H9 (cell line): ENCODE data around the gene MAPKAP1. TPM values are rescaled to one million over a fixed set of nuclear protein-coding genes. Genes with fewer than 3 reads are reported as not detected.

Experiments used
- DNase-seq: peaks from one replicate; pipeline ENCODE4 v3.0.0-alpha.2; 2017
- H2AFZ ChIP-seq: one replicate; pipeline ENCODE4 v1.6.1; 2013; ENCODE audit warnings: mild to moderate bottlenecking, low read length, control low read depth, moderate library complexity
- H2AK5ac ChIP-seq: 2 replicates; pipeline ENCODE4 v1.6.1; 2013; ENCODE audit warnings: low read length, control low read depth, mixed read lengths; ENCODE audit not compliant: insufficient read length
- H2BK120ac ChIP-seq: one replicate; pipeline ENCODE4 v1.6.1; 2013; ENCODE audit warnings: low read depth, mild to moderate bottlenecking, low read length, control low read depth, inconsistent platforms; ENCODE audit not compliant: poor library complexity, severe bottlenecking
- H2BK12ac ChIP-seq: 2 replicates; pipeline ENCODE4 v1.6.1; 2013; ENCODE audit warnings: low read length, control low read depth, mixed read lengths, low read depth; ENCODE audit not compliant: insufficient read length
- H2BK15ac ChIP-seq: 2 replicates; pipeline ENCODE4 v1.6.1; 2013; ENCODE audit warnings: low read depth, low read length, control low read depth
- H2BK20ac ChIP-seq: one replicate; pipeline ENCODE4 v1.6.1; 2013; ENCODE audit warnings: low read depth, mild to moderate bottlenecking, low read length, control low read depth, inconsistent platforms; ENCODE audit not compliant: poor library complexity, severe bottlenecking
- H2BK5ac ChIP-seq: 2 replicates; pipeline ENCODE4 v1.6.1; 2013; ENCODE audit warnings: low read length, control low read depth, mixed read lengths; ENCODE audit not compliant: insufficient read length
- H3K14ac ChIP-seq: 2 replicates; pipeline ENCODE4 v1.6.1; 2013; ENCODE audit warnings: low read length, control low read depth; ENCODE audit not compliant: insufficient read depth
- H3K18ac ChIP-seq: 2 replicates; pipeline ENCODE4 v1.6.1; 2013; ENCODE audit warnings: low read depth, mild to moderate bottlenecking, mixed read lengths, low read length, control low read depth; ENCODE audit not compliant: insufficient read length
- H3K23ac ChIP-seq: 2 replicates; pipeline ENCODE4 v1.6.1; 2013; ENCODE audit warnings: low read length, control low read depth, mixed read lengths, low read depth; ENCODE audit not compliant: insufficient read length
- H3K23me2 ChIP-seq: 2 replicates; pipeline ENCODE4 v1.6.1; 2013; ENCODE audit warnings: low read depth, mild to moderate bottlenecking, mixed read lengths, low read length, control low read depth; ENCODE audit not compliant: insufficient read length, poor library complexity, severe bottlenecking
- H3K27ac ChIP-seq: 2 replicates; pipeline ENCODE4 v1.5.1; 2013; ENCODE audit warnings: low read length, control low read depth, mixed read lengths, low read depth; ENCODE audit not compliant: insufficient read length
- H3K27me3 ChIP-seq: 2 replicates; pipeline ENCODE4 v1.6.1; 2013; ENCODE audit warnings: low read length, control low read depth, inconsistent platforms; ENCODE audit not compliant: insufficient read depth
- H3K4ac ChIP-seq: 2 replicates; pipeline ENCODE4 v1.6.1; 2013; ENCODE audit warnings: low read depth, mild to moderate bottlenecking, control low read depth, inconsistent platforms, low read length, moderate library complexity
- H3K4me1 ChIP-seq: 2 replicates; pipeline ENCODE4 v1.6.1; 2013; ENCODE audit warnings: low read length, control low read depth, inconsistent platforms; ENCODE audit not compliant: insufficient read depth
- H3K4me2 ChIP-seq: 2 replicates; pipeline ENCODE4 v1.6.1; 2013; ENCODE audit warnings: low read length, control low read depth, mixed read lengths; ENCODE audit not compliant: insufficient read length, insufficient read depth
- H3K56ac ChIP-seq: 2 replicates; pipeline ENCODE4 v1.6.1; 2013; ENCODE audit warnings: low read depth, mild to moderate bottlenecking, mixed read lengths, low read length, control low read depth; ENCODE audit not compliant: insufficient read length
- H3K79me1 ChIP-seq: 2 replicates; pipeline ENCODE4 v1.6.1; 2013; ENCODE audit warnings: low read depth, mild to moderate bottlenecking, moderate library complexity, low read length, control low read depth, inconsistent platforms; ENCODE audit not compliant: insufficient read depth, poor library complexity, severe bottlenecking
- H3K79me2 ChIP-seq: 2 replicates; pipeline ENCODE4 v1.6.1; 2013; ENCODE audit warnings: low read length, control low read depth, inconsistent platforms; ENCODE audit not compliant: insufficient read depth
- H3K9ac ChIP-seq: 2 replicates; pipeline ENCODE4 v1.6.1; 2013; ENCODE audit warnings: low read length, control low read depth, mixed read lengths; ENCODE audit not compliant: insufficient read length; ENCODE audit errors: extremely low read depth
- H3K9me3 ChIP-seq: one replicate; pipeline ENCODE4 v1.6.1; 2013; ENCODE audit warnings: low read depth, low read length, inconsistent platforms; ENCODE audit not compliant: control insufficient read depth
- H3T11ph ChIP-seq: one replicate; pipeline ENCODE4 v1.6.1; 2013; ENCODE audit warnings: mild to moderate bottlenecking, low read length, control low read depth, inconsistent platforms
- H4K20me1 ChIP-seq: one replicate; pipeline ENCODE4 v1.6.1; 2013; ENCODE audit not compliant: control insufficient read depth, insufficient read length, insufficient read depth
- H4K5ac ChIP-seq: 2 replicates; pipeline ENCODE4 v1.6.1; 2013; ENCODE audit warnings: low read depth, mild to moderate bottlenecking, mixed read lengths, low read length, control low read depth; ENCODE audit not compliant: insufficient read length
- H4K8ac ChIP-seq: replicated peaks from 2 replicates; pipeline ENCODE4 v1.6.1; 2013; ENCODE audit warnings: low read length, control low read depth, mixed read lengths, low read depth; ENCODE audit not compliant: insufficient read length
- H4K91ac ChIP-seq: 2 replicates; pipeline ENCODE4 v1.6.1; 2013; ENCODE audit warnings: low read depth, mild to moderate bottlenecking, moderate library complexity, mixed read lengths, low read length, control low read depth; ENCODE audit not compliant: insufficient read length
- H3K27ac Mint-ChIP-seq, 3 experiments: 2 replicates in 2 of 3; 3 replicates in 1 of 3; pipeline ENCODE4 v1.8.0; 2020 to 2021; ENCODE audit warnings: mixed read lengths in 3 of 3, mild to moderate bottlenecking in 1 of 3, moderate library complexity in 1 of 3
- H3K27me3 Mint-ChIP-seq: 2 replicates; pipeline ENCODE4 v1.8.0; 2021; ENCODE audit warnings: low read depth, mild to moderate bottlenecking, moderate library complexity, mixed read lengths
- H3K36me3 Mint-ChIP-seq, 3 experiments: 2 replicates in 2 of 3; 3 replicates in 1 of 3; pipeline ENCODE4 v1.8.0; 2020 to 2021; ENCODE audit warnings: low read depth in 3 of 3, mixed read lengths in 3 of 3; ENCODE audit not compliant: insufficient read depth in 1 of 3
- H3K4me1 Mint-ChIP-seq, 2 experiments: 2 replicates each; pipeline ENCODE4 v1.8.0; 2020; ENCODE audit warnings: mixed read lengths in 2 of 2
- H3K4me3 Mint-ChIP-seq, 2 experiments: 2 replicates in 1 of 2; 3 replicates in 1 of 2; pipeline ENCODE4 v1.8.0; 2020 to 2021; ENCODE audit warnings: mild to moderate bottlenecking in 2 of 2, mixed read lengths in 2 of 2, moderate library complexity in 1 of 2
- H3K9me3 Mint-ChIP-seq, 2 experiments: 2 replicates in 1 of 2; 3 replicates in 1 of 2; pipeline ENCODE4 v1.8.0; 2020; ENCODE audit warnings: mild to moderate bottlenecking in 2 of 2, mixed read lengths in 2 of 2, moderate library complexity in 1 of 2
- CTCF ChIP-seq: fragments of 200-600 bp; sonication (generic); conservative IDR thresholded peaks from 3 replicates; pipeline ENCODE4 v1.8.0; 2021; ENCODE audit warnings: antibody characterized with exemption, mild to moderate bottlenecking
- WGBS: extraction: QIAGEN DNeasy Blood & Tissue Kit; methylation state at CpG from one replicate; pipeline ENCODE4 v1.1.7; 2013; ENCODE audit warnings: missing lambda C conversion rate, low lambda C conversion rate, mixed read lengths; ENCODE audit not compliant: insufficient read length; ENCODE audit errors: extremely low coverage; 5-methylcytosine and 5-hydroxymethylcytosine counted together
- total RNA-seq: library from RNA; stranded (reverse); gene quantifications from 2 replicates; pipeline ENCODE4 v1.2.1, GENCODE V29; 2021

The MAPKAP1 gene
- total RNA-seq, 1 experiment from 2014 or later, result 97.0 TPM

GRCh38 chr9:125479846-125480615 is 227.0 kb downstream of the MAPKAP1 start:
- no peak overlapping the region for H3K23ac ChIP-seq
- H2BK120ac ChIP-seq, result no peak overlapping the region
- Mint-ChIP-seq H3K27ac (peak overlapping the region in 1 of 3 experiments; percentile 27; a peak in 1 of 7 replicates), H3K9me3 (no peaks in the 10 kb centered on the region), H3K36me3 (peaks cover 0 to 19% (median 7%) of the 10 kb centered on the region in 3 experiments; a peak in 5 of 7 replicates), H3K4me1 (peaks cover 3 to 7% of the 10 kb centered on the region in 2 experiments; a peak in 3 of 4 replicates), H3K4me3 (no peak overlapping the region), H3K27me3 (no peaks in the 10 kb centered on the region)
- no peak overlapping the region for H3K14ac ChIP-seq
- H3K27me3 ChIP-seq, result no peaks in the 10 kb centered on the region
- H3K27ac ChIP-seq, result no peak overlapping the region
- H3K4me2 ChIP-seq, result no peak overlapping the region
- no peaks in the 10 kb centered on the region for H3K23me2 ChIP-seq
- no peaks in the 10 kb centered on the region for H3K79me2 ChIP-seq
- H4K20me1 ChIP-seq, result peaks cover 2% of the 10 kb centered on the region
- no peak overlapping the region for H2BK20ac ChIP-seq
- no peak overlapping the region for H3K4ac ChIP-seq
- H2BK5ac ChIP-seq, result no peak overlapping the region
- no peak overlapping the region for H3T11ph ChIP-seq
- peaks cover 5% of the 10 kb centered on the region; the same call in 1 of the 2 replicates for H3K4me1 ChIP-seq
- no peak overlapping the region for H3K56ac ChIP-seq
- no peaks in the 10 kb centered on the region for H3K79me1 ChIP-seq
- H3K9me3 ChIP-seq, result no peaks in the 10 kb centered on the region
- H2BK15ac ChIP-seq, result no peak overlapping the region
- no CpG with 5 or more reads among the region's 7 CpGs for WGBS
- H3K18ac ChIP-seq, result no peak overlapping the region
- no peak for DNase-seq
- no peak overlapping the region for H3K9ac ChIP-seq
- no peak overlapping the region for H4K8ac ChIP-seq
- no peak overlapping the region for H4K91ac ChIP-seq
- no peak overlapping the region for H2AK5ac ChIP-seq
- H2BK12ac ChIP-seq, result no peak overlapping the region
- no peak overlapping the region for H2AFZ ChIP-seq
- TF ChIP-seq CTCF, result no peak
- no peak overlapping the region for H4K5ac ChIP-seq
